HK-2 (cell line): ENCODE results near the gene AZGP1.
A peak's percentile ranks its signal among the peaks of the same experiment; 100 is the strongest.
"Not testable (repeated sequence)": the region's sequence is repeated elsewhere in the genome, so short reads cannot be mapped to it uniquely, and the experiment has no call there.

Experiments
- DNase-seq: peaks from one replicate; pipeline ENCODE4 v3.0.0-alpha.2; 2018; ENCODE audit not compliant: unreplicated experiment

The AZGP1 gene

GRCh38 chr7:99952649-99953048 lies 23.2 kb downstream of the AZGP1 start:
- not testable (repeated sequence) for DNase-seq

GRCh38 chr7:99950819-99951218 lies 25.0 kb downstream of the AZGP1 start:
- DNase-seq: not testable (repeated sequence)

- DNase-seq: no peak
Measured at GRCh38 chr7:99949645-99950228, 26.1 kb downstream of the AZGP1 start.

GRCh38 chr7:99947608-99948007 lies 28.2 kb downstream of the AZGP1 start:
- DNase-seq: no peak

- DNase-seq: no peak
Measured at GRCh38 chr7:99944497-99945070, 31.2 kb downstream of the AZGP1 start.

GRCh38 chr7:99943641-99944496 lies 32.0 kb downstream of the AZGP1 start:
- DNase-seq: no peak

- no peak for DNase-seq
Measured at GRCh38 chr7:99938296-99938695, 37.5 kb downstream of the AZGP1 start.

GRCh38 chr7:99935009-99935408 lies 40.8 kb downstream of the AZGP1 start:
- DNase-seq: not testable (repeated sequence)

- no peak for DNase-seq
Measured at GRCh38 chr7:99930376-99930775, 45.5 kb downstream of the AZGP1 start.

- DNase-seq: no peak
Measured at GRCh38 chr7:99929730-99930053, 46.1 kb downstream of the AZGP1 start.

GRCh38 chr7:99928994-99929729 lies 46.7 kb downstream of the AZGP1 start, which contains the start of gene GJC3:
Gene GJC3 (minus strand): TSS chr7:99929620. CDS start chr7:99929620, 0 bp downstream.
- peak; percentile 57 for DNase-seq

- no peak for DNase-seq
Measured at GRCh38 chr7:99928188-99928587, 47.6 kb downstream of the AZGP1 start.

GRCh38 chr7:99927536-99927935 lies 48.3 kb downstream of the AZGP1 start:
- DNase-seq: no peak

- no peak for DNase-seq
Measured at GRCh38 chr7:99926321-99926720, 49.5 kb downstream of the AZGP1 start.

GRCh38 chr7:99923200-99923599 lies 52.6 kb downstream of the AZGP1 start:
- no peak for DNase-seq

GRCh38 chr7:99920149-99920548 lies 55.7 kb downstream of the AZGP1 start:
- DNase-seq: no peak

GRCh38 chr7:99919814-99920112 lies 56.1 kb downstream of the AZGP1 start:
- no peak for DNase-seq

GRCh38 chr7:99918959-99919813 lies 56.6 kb downstream of the AZGP1 start, which contains the start of gene TRIM4:
Gene TRIM4 (minus strand): TSS chr7:99919530. CDS start chr7:99919401, 129 bp downstream.
- DNase-seq: peak; percentile 92
